Forelimb muscle (tissue), 1 donor: ENCODE data around the gene PCK2. TPM values are rescaled to one million over a fixed set of nuclear protein-coding genes. Genes with fewer than 3 reads are reported as not detected.

ENCODE experiments used
- DNase-seq: peaks from one replicate; pipeline ENCODE4 v3.0.0-alpha.2; 2013; ENCODE audit warnings: low read depth
- polyA plus RNA-seq: library from polyadenylated mRNA; unstranded; fragments of 120-200 nt; gene quantifications from one replicate; pipeline ENCODE4 v1.2.1, GENCODE V29; 2013; ENCODE audit not compliant: insufficient read length

Gene PCK2
- polyA plus RNA-seq, 1 donor = 3.6 TPM

GRCh38 chr14:24115422-24116127 lies 21.5 kb downstream of the PCK2 start:
- DNase-seq = no peak

- no peak for DNase-seq
Observed at GRCh38 chr14:24116128-24116814, 22.2 kb downstream of the PCK2 start.

GRCh38 chr14:24117179-24117578 lies 23.1 kb downstream of the PCK2 start:
- DNase-seq = no peak

DNA sequence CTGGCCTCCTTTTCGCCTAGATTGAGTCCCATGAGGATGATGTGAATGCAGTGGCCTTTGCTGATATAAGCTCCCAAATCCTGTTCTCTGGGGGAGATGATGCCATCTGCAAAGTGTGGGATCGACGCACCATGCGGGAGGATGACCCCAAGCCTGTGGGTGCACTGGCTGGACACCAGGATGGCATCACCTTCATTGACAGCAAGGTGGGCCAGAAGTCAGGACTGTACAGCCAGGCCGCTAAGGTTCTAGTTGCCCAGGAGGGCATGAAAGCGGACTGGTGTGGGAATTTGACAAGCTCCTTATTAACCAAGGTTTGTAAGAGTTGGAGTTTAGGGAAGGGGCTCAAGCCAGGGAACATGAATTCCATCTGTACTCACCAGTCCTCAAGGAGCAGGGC lies 25.6 kb downstream of the PCK2 start:
- DNase-seq = no peak

DNA sequence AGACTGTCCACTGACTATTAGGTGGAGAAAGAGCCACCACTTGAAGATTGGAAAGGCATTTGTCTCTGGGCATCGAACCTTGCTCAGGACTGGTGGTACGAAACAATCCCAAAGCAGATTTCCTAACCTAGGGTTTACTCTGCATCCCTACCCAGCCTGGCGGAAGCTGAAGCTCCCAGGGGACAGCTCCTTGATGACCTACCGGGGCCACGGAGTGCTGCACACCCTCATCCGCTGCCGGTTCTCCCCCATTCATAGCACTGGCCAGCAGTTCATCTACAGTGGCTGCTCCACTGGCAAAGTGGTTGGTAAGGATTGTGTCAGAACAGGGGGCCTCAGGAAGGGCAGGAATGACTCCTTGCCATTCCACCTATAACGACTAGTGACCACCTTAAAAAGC lies 27.1 kb downstream of the PCK2 start:
- no peak for DNase-seq

GRCh38 chr14:24122416-24122815 lies 28.3 kb downstream of the PCK2 start:
- DNase-seq = no peak

GRCh38 chr14:24122898-24123297 lies 28.8 kb downstream of the PCK2 start:
- DNase-seq = no peak

DNA sequence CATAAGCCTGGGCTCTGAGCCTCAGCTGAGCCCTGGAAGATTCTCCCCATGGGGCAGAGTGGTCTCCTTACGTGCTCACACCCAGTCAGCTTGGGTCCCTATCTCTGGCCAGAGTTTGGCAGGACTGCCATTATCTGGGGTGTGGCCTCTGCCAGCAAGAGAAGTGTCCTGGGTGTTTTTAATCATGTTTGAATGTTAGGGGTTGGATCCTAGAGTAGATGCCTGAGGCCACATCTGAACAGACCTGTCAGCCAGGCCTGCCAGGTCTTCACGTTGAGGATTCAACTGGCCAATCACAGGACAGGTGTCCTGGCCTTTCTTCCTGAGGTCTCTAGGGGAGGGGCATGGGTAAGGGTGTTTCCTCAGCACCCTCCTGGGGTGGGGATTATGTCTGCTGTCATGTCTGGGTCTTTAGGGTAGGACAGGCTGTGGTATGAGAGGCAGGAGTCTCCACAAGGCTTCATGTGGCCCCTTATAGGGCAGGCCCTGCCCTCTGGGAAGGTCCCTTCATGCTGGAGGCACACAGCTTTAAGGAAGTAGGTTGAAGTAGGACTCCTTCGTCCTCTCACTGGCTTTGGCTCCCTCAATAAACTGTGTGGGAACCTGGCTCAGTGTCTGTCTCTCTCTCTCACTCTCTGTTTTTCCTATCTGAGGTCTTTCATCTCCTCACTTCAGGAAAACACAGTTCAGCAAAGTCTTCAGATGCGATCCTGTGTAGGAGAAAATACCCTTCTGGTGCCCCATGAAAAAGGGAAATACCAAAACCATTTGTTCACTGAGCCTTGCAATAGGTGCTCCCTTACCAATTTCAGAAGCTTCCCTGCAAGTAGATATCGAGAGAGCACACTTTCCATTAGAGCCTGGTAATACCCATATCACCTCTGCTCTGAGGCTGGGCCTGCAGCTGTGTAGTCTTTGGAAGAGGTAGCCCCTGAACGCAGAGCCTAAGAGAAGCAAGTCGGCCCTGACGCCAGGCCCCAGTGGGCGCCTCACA lies 29.6 kb downstream of the PCK2 start:
- no peak for DNase-seq

DNA sequence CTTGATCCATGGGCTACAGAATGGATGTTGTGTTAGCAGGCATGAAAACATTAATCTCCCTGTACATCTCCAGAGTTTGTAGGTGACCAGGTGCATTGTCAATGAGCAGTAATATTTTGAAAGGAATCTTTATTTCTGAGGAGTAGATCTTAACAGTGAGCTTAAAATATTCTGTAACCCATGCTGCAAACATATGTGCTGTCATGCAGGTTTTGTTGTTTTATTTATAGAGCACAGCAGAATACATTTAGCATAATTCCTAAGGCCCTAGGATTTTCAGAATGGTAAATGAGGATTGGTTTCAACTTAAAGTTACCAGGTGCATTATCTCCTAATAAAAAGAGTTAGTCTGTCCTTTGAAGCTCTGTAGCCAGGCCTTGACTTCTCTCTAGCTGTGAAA lies 32.8 kb downstream of the PCK2 start:
- DNase-seq = no peak

DNA sequence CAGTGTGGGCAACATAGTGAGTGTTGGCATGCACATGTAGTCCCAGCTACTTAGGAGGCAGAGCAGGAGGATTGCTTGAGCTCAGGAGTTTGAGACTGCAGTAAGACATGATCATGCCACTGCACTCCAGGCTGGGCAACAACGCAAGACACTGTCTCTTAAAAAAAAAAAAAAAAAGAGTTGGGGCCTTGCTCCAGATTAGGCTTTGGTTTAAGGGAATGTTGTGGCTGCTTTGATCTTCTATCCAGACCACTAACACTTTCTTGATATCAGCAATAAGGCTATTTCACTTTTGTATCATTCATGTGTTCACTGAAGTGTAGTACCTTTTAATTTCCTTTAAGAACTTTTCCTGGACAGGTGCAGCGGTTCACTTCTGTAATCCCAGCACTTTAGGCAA lies 33.6 kb downstream of the PCK2 start:
- no peak for DNase-seq

DNA sequence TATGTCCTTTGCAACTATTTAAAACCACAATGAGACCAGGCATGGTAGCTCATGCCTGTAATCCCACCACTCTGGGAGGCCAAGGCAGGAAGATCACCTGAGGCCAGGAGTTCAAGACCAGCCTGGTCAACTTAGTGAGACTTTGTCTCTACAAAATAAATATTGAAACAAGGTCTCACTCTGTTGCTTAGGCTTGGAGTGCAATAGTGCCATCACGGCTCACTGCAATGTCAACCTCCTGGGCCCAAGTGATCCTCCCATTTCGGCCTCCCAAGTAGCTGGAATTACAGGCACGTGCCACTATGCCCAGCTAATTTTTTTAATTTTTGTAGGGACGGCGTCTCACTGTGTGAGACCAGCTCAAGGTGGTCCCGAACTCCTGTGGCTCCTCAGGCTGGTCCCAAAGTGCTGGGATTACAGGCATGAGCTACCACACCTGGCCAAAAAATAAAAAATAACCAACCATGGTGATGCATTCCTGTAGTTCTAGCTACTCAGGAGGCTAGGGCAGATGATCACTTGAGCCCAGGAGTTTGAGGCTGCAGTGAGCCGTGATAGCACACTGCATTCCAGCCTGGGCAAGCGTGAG lies 35.4 kb downstream of the PCK2 start:
- no peak for DNase-seq

GRCh38 chr14:24130380-24130716 lies 36.2 kb downstream of the PCK2 start, which contains the start of gene FITM1:
FITM1 (plus strand) TSS chr14:24130659; CDS start chr14:24131564, 905 bp downstream.
- DNase-seq = no peak

GRCh38 chr14:24130717-24131548 lies 36.8 kb downstream of the PCK2 start:
- DNase-seq = peak; percentile 32

DNA sequence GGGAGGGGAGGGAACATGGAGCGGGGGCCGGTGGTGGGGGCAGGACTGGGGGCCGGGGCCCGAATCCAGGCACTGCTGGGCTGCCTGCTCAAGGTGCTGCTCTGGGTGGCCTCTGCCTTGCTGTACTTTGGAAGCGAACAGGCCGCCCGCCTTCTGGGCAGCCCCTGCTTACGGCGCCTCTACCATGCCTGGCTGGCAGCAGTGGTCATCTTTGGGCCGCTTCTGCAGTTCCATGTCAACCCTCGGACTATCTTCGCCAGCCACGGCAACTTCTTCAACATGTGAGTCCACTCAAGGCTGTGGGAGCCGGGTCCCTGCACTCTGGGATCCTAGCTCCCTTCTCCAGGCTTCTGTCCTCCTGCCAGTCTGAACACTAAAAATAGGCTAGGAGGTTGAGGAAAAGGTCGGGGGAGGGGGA lies 37.4 kb downstream of the PCK2 start:
- no peak for DNase-seq

- no peak for DNase-seq
Observed at GRCh38 chr14:24132061-24132685, 38.1 kb downstream of the PCK2 start.

DNA sequence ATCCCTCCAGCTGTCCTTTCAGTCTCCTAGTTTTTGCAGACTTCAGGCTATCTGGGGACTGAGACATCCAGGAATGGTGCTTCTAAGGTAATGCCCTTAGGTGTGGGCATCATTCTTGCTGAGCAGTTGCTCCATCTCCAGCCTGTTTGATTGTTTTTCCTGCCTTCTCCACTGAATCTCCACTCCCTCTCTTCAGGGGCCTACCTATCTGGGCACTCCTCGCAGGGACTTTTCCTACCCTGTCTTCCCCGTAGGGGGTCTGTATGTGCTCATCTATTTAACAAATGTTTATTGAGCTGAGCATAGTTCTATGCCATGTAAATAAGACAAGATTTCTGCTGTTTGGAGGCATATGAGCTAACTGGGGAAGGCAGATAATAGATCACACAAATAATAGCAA lies 38.9 kb downstream of the PCK2 start:
- DNase-seq = no peak

DNA sequence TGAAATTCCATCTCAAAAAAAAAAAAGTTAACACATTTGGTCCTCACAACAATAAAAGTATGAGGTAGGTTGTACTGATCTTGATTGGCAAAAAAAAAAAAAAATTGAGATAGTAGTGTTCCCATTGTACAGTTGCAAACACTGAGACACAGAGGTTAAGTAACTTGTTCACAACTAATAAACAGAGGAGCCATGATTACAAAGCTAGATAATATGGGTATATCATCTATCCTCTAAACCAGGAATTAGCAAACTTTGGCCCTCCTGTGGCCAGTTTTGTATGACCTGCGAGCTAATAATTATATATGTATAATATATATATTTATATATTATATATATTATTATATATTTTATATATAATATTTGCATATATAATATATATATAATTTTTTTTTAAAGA lies 39.6 kb downstream of the PCK2 start:
- no peak for DNase-seq

GRCh38 chr14:24135584-24135833 lies 41.4 kb downstream of the PCK2 start:
- no peak for DNase-seq

DNA sequence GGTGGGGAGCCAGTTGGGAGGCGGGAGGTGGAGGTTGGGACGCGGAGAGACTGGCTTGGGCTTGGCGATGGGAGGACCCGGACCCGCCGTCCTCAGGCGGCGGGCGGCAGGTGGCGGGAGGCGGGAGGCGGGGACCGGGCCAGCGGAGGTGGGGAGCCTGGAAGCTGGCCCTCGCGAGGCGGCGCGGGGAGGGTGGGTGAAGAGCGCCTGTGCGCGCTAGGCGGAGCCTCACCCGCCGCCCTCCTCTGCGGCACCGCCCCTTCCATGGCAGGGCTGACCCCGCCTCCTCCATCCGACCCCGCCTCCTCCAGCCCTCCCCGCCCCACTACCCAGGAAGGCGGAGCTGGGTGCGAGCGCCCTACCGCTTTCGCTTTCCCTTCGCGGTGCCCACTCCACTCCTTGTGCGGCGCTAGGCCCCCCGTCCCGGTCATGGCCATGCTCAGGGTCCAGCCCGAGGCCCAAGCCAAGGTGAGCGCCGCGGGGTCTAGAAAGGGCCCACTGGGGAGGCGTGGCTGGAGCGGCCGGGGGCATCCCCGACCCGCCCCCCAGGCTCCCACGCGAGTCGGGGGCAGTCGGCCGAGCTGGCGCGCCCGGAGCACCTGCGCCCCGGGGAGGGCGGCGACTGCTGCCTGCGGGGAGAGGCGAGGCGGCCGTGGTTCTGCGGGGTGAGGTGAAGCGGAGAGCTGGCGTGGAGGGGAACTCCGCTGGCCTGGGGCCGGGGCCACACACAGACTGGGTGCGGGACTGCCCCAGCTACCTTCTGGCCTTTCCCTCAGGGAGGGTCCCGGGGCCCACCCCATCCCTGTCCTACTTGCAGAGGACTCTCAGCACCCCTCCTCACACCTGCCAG lies 41.9 kb downstream of the PCK2 start, which contains the start of gene PSME1:
PSME1 (plus strand) TSS at position 361 of the 850 bp plus-strand sequence; CDS start at position 430, 69 bp downstream.
- peak; percentile 43 for DNase-seq
